ENCODE results near the gene PAQR4.

Gene PAQR4

DNA sequence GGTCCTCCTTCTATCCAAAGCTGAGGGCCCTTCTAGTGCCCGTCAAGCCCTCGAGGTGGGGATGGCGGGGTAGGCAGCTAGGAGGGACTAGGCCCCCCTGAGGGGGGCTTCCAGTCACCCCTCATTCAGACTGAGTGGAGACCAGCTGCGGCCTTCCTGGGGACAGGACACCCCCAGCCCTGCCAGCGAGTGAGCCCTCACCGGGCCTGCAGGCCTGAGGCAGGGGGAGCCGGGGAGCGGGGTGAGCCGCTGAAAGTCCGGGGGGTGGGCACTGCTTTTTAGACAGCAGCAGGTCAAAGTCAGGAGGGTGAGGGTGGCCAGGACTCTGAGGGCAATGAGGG, 13.7 kb upstream of the PAQR4 start:
- Mint-ChIP-seq H3K9me3 (no peaks in the 10 kb centered on the region), H3K4me3 (no peak overlapping the region), H3K4me1 (no peaks in the 10 kb centered on the region), H3K27ac (no peak overlapping the region), H3K27me3 (peaks cover 1% of the 10 kb centered on the region), H3K36me3 (no peaks in the 10 kb centered on the region)

DNA sequence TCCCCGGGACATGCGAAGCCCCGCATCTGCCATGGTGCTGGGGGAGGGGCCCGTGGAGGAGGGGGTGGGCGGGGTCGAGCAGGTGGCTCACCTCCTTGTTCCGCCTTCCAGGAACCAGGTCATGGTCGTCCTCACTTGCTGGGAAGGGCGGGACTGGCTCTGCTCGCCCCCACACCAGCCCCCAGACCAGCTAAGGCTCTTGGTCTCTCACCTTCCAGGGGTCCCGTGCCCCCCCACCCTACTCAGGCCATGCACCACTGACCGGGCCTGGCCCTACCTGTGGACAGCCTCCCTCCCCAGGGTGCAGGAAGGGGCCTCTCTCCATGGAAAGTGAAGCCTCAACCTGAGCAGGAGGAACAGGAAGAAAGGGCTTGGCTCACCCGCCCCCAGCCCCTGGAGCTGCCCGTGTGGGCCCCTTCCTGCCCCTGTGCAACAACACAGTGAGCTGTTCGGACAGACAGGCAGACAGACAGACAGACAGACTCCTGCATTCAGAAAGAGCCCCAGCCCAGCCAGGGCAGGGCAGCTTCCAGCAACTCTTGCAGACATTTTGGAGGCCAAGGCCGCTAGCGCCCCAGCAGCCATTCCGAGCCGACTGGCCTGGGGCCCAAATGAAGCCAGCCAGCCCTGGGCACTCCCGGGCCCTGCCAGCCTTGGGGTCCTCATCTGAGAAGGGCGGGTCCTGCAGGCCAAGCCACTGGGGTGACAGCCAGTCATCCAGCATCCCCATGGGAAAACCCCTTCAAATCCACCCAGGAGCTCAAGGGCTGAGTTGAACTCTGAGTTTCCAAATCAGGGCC, 13.2 kb upstream of the PAQR4 start:
- H3K4me1 Mint-ChIP-seq, result no peaks in the 10 kb centered on the region
- H3K27ac Mint-ChIP-seq, result no peak overlapping the region

DNA sequence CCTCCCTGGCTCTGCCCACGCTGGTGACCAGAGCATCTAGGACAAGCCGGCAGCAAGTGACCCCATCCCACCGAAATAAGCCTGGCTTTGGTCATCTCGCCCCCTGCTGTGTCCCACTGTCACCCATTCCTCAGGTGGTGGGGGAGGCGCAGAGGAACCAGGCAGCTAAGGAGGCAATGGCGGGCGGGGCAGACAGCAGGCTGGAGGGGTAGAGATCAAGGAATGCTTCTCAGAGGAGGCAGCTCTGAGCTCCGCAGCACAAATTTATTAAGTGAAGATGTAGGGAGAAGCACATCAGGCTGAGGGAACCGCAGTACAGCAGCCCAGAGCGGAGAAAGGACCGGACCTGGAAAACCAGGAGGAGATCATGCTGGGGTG, 12.6 kb upstream of the PAQR4 start:
- Mint-ChIP-seq H3K36me3 (no peaks in the 10 kb centered on the region), H3K9me3 (no peaks in the 10 kb centered on the region), H3K27ac (no peak overlapping the region), H3K4me3 (no peak overlapping the region), H3K4me1 (peaks cover under 1% of the 10 kb centered on the region), H3K27me3 (peaks cover 1% of the 10 kb centered on the region)

More for the DNA sequence above, 13.2 kb upstream of the PAQR4 start:
- no peaks in the 10 kb centered on the region for H3K36me3 Mint-ChIP-seq
- no peaks in the 10 kb centered on the region for H3K9me3 Mint-ChIP-seq
- peaks cover 1% of the 10 kb centered on the region for H3K27me3 Mint-ChIP-seq
- no peak overlapping the region for H3K4me3 Mint-ChIP-seq

DNA sequence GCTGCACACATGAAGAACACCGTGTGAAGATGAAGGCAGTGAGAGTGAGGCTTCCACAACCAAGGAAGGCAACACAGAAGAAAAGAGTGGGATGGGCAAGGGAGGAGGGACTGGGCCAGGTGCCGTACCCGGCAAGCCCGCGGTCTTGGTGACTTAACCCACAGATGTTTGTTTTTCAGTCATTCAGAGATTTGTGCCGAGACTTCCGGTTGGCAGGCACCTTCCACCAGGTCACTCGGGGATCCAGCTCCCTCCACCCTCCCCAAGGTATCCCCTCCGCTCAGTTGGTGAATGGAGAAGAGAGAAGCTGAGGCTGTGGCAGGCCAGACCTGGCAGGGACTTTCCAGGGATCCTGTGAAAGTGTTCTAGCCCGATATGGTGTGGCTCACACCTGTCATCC, 9.9 kb upstream of the PAQR4 start:
- no peak overlapping the region for H3K4me3 Mint-ChIP-seq
- peaks cover 8% of the 10 kb centered on the region for H3K4me1 Mint-ChIP-seq
- H3K36me3 Mint-ChIP-seq, result no peaks in the 10 kb centered on the region
- no peaks in the 10 kb centered on the region for H3K9me3 Mint-ChIP-seq
- peak overlapping the region; percentile 18 for H3K27ac Mint-ChIP-seq
- peaks cover 3% of the 10 kb centered on the region for H3K27me3 Mint-ChIP-seq

DNA sequence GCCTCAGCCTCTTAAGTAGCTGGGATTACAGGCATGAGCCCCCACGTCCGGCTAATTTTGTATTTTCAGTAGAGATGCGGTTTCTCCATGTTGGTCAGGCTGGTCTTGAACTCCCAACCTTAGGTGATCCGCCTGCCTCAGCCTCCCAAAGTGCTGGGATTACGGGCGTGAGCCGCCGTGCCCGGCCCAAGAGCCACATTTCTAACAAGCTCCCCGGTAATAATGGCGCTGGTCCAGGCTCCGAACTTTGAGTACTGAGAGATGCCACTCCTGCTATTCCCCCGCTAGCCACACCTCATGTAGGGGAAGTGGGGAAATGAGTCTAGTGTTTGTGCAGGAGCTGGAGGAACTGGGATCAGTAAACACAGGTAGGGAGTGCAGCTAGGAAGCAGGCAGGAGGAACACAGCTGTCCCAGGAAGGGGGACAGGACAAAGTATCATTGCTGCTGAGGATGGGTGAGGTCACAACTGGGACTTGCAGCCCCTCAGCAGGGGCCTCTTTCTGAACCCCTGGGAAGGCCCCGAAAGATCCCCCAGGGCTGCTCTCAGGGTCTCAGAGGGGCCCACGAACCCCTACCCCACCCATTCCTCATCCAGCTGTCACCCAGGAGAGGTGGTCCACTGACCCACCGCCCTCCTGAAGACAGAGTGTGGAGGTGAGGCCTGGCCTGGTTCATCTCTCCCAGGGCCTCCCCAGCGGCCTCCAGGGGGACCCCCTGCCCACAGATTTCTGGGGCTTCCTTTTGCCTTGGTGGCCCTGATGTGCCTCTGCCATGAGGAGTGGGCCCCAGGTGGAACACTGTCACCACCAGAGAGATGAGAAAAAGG, 8.8 kb upstream of the PAQR4 start:
- H3K36me3 Mint-ChIP-seq, result no peaks in the 10 kb centered on the region
- H3K27ac Mint-ChIP-seq, result peak overlapping the region; percentile 26
- H3K27me3 Mint-ChIP-seq, result peaks cover 6% of the 10 kb centered on the region
- peaks cover 9% of the 10 kb centered on the region for H3K4me1 Mint-ChIP-seq
- H3K9me3 Mint-ChIP-seq, result no peaks in the 10 kb centered on the region
- no peak overlapping the region for H3K4me3 Mint-ChIP-seq

DNA sequence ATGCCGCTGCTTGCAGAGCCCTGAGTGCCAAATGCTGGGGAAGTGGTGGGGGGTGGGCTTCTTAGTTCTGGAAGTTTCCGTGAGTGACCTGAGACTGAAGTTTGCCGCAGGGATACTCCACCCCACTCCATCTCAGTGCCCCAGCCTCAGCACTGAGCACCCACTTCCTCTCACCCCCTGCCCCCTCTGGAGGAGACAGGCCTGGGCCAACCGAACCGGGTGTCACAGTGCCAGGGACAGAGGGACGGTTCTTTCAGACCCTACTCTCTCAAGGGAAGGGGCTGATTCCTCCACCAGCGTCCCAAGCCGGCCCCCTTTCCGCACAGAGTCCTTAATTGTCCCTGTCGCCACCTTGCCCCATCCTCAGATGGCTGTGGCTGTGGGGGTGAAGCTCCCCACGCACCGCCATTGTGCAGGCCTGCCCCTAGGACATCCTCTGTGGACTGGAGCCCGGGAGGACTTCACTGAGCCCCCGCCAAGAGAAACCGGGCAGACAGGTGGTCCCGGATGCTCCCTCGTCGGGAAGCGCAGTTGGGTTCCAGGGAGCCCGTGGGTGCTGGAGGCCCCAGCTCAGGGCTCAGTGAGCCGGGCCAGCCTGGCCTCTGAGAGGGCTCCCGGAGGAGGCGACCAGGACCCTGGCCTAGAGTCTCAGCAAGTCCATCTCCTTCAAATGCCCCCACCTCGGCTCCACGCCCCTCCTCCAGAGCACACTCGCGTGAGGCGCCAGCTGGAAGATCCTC, 6.6 kb upstream of the PAQR4 start:
- Mint-ChIP-seq H3K27ac (no peak overlapping the region), H3K4me3 (no peak overlapping the region), H3K27me3 (peaks cover 5% of the 10 kb centered on the region), H3K36me3 (no peaks in the 10 kb centered on the region), H3K9me3 (no peaks in the 10 kb centered on the region), H3K4me1 (peaks cover 9% of the 10 kb centered on the region)

DNA sequence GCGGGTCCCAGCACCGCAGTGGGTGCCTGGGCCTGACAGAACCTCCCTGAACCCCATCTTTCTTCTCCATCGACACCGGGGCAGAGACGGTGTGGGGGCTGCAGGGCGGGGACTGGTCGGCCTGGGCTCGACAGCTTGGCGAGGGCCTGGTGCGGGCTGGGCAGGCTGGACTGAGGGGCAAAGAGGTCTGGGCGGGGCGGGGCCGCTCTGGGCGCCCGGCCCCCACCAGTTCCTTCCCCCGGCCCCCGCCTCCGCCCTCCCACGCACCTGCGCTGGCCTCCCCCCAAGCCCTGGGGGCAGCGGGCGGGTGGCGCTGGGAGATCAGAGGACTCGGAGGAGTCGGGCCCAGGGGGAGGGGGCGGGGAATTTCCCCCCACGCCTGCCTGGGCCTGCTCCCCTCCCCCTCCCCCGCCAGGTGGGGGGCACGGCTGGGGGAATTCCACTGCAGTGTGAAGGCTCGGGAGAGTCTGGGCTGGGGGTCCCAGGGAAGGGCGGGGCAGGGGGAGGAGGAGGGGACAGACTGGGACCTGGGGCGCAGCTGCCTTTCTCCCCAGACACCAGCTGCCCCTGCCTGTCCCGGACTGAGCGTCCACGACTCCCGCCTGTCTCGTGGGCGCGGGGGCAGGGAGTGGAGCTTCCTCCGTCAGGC, 6.0 kb upstream of the PAQR4 start:
- Mint-ChIP-seq H3K27ac (no peak overlapping the region), H3K27me3 (peaks cover 7% of the 10 kb centered on the region), H3K4me3 (peak overlapping the region; percentile 72), H3K36me3 (no peaks in the 10 kb centered on the region), H3K9me3 (no peaks in the 10 kb centered on the region), H3K4me1 (peaks cover 13% of the 10 kb centered on the region)

GRCh38 chr16:2963723-2964474, 5.2 kb upstream of the PAQR4 start, which contains the start of gene KREMEN2:
Gene KREMEN2, plus strand, starts transcription at chr16:2964275. Its CDS starts 246 bp downstream, at chr16:2964521.
- Mint-ChIP-seq H3K27ac (peak within 1 kb of the TSS; percentile 41), H3K36me3 (no peaks in the 10 kb centered on the region), H3K4me3 (peak within 1 kb of the TSS; percentile 89), H3K9me3 (no peaks in the 10 kb centered on the region), H3K27me3 (peaks cover 10% of the 10 kb centered on the region), H3K4me1 (peaks cover 18% of the 10 kb centered on the region)

- Mint-ChIP-seq H3K36me3 (no peaks in the 10 kb centered on the region), H3K27ac (no peak overlapping the region), H3K4me1 (peaks cover 18% of the 10 kb centered on the region), H3K9me3 (no peaks in the 10 kb centered on the region), H3K4me3 (peak overlapping the region; percentile 89), H3K27me3 (peaks cover 10% of the 10 kb centered on the region)
Measured at GRCh38 chr16:2964475-2965336, 4.4 kb upstream of the PAQR4 start.

GRCh38 chr16:2966043-2966807, 2.9 kb upstream of the PAQR4 start:
- Mint-ChIP-seq H3K4me1 (peaks cover 18% of the 10 kb centered on the region), H3K27me3 (peaks cover 10% of the 10 kb centered on the region), H3K9me3 (no peaks in the 10 kb centered on the region), H3K36me3 (no peaks in the 10 kb centered on the region), H3K4me3 (no peak overlapping the region), H3K27ac (no peak overlapping the region)

DNA sequence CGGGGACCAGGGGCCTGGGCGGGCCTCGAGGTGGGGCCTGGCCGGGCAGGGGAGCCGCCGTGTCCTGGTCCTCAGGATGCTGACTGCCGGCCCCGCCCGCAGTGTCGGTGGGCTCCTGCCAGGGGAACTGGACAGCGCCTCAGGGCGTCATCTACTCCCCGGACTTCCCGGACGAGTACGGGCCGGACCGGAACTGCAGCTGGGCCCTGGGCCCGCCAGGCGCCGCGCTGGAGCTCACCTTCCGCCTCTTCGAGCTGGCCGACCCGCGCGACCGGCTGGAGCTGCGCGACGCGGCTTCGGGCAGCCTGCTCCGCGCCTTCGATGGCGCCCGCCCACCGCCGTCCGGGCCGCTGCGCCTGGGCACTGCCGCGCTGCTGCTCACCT, 2.3 kb upstream of the PAQR4 start:
- peaks cover 10% of the 10 kb centered on the region for H3K27me3 Mint-ChIP-seq
- H3K9me3 Mint-ChIP-seq, result no peaks in the 10 kb centered on the region
- no peaks in the 10 kb centered on the region for H3K36me3 Mint-ChIP-seq
- peaks cover 15% of the 10 kb centered on the region for H3K4me1 Mint-ChIP-seq
- no peak overlapping the region for H3K27ac Mint-ChIP-seq
- H3K4me3 Mint-ChIP-seq, result no peak overlapping the region

DNA sequence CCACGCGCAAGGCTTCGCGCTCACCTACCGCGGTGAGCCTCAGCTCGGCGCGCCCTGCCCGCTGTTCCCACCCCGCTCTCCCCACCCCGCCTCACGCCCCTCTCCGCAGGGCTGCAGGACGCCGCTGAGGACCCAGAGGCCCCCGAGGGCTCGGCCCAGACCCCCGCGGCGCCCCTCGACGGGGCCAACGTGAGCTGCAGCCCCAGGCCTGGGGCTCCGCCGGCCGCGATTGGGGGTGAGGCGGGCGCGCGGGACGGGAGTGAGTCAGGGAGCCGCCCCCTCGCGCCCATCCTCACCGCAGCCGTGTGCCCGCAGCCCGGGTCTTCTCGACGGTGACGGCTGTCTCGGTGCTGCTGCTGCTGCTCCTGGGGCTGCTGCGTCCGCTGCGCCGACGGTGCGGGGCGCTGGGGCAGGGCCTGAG, 1.9 kb upstream of the PAQR4 start:
- H3K4me3 Mint-ChIP-seq, result no peak overlapping the region
- H3K9me3 Mint-ChIP-seq, result no peaks in the 10 kb centered on the region
- no peaks in the 10 kb centered on the region for H3K36me3 Mint-ChIP-seq
- H3K27ac Mint-ChIP-seq, result no peak overlapping the region
- H3K27me3 Mint-ChIP-seq, result peaks cover 12% of the 10 kb centered on the region
- H3K4me1 Mint-ChIP-seq, result peaks cover 13% of the 10 kb centered on the region

DNA sequence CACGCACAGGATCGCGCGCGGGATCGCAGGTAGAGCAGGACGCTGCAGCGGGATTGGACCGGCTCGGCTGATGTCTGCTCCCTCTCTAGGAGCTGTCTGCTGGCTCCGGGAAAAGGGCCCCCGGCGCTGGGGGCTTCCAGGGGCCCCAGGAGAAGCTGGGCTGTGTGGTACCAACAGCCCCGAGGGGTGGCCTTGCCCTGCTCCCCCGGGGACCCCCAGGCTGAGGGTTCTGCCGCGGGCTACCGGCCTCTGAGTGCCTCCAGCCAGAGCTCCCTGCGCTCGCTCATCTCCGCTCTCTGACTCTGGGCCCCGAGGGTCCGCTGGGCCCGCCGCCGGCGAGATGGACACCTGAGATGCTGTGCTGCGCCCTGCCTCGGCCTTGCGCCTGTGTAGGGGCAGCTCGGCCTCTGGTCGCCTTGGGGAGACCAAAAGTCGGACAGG, 1.4 kb upstream of the PAQR4 start:
- Mint-ChIP-seq H3K4me1 (peaks cover 13% of the 10 kb centered on the region), H3K27me3 (peaks cover 13% of the 10 kb centered on the region), H3K4me3 (peak overlapping the region; percentile 23)

More for the DNA sequence above, 1.4 kb upstream of the PAQR4 start:
- no peak overlapping the region for H3K27ac Mint-ChIP-seq
- no peaks in the 10 kb centered on the region for H3K36me3 Mint-ChIP-seq
- H3K9me3 Mint-ChIP-seq, result no peaks in the 10 kb centered on the region
